Kidney (tissue), 14 donors: Measurements from ENCODE around the gene PSMD14. TPM values are rescaled to one million over a fixed set of nuclear protein-coding genes. Genes with fewer than 3 reads are reported as not detected.

Source experiments
- DNase-seq, 5 donors: peaks; one replicate each; pipeline ENCODE4 v3.0.0-alpha.2; 2013 to 2020
- FAIRE-seq: peaks from 2 replicates; lab custom pipeline; 2012; peaks lifted over from hg19 to GRCh38; lab: Jason Lieb, UNC
- H3K27ac ChIP-seq, 2 donors: one replicate each; pipeline ENCODE4 v1.7.0; 2013; ENCODE audit warnings: low read depth in 2 of 2, low read length in 2 of 2, inconsistent platforms in 1 of 2
- H3K27me3 ChIP-seq: one replicate; pipeline ENCODE4 v1.7.1; 2013; ENCODE audit warnings: low read length, inconsistent platforms; ENCODE audit not compliant: control insufficient read depth, insufficient read depth
- H3K36me3 ChIP-seq, 3 donors: one replicate each; pipeline versions ENCODE4 v1.7.0 to v1.7.1; 2013; ENCODE audit warnings: low read length in 3 of 3, control low read depth in 1 of 3, inconsistent platforms in 1 of 3; ENCODE audit not compliant: insufficient read depth in 3 of 3, control insufficient read depth in 2 of 3
- H3K4me1 ChIP-seq, 3 donors: one replicate each; pipeline versions ENCODE4 v1.7.0 to v1.7.1; 2013; ENCODE audit warnings: low read length in 3 of 3, inconsistent platforms in 1 of 3, low read depth in 1 of 3; ENCODE audit not compliant: control insufficient read depth in 2 of 3, insufficient read depth in 2 of 3
- H3K4me3 ChIP-seq, 3 donors: one replicate each; pipeline versions ENCODE4 v1.7.0 to v1.8.1; 2013; ENCODE audit warnings: low read length in 3 of 3, control low read depth in 1 of 3, inconsistent platforms in 1 of 3
- H3K9ac ChIP-seq, 3 donors: one replicate each; pipeline versions ENCODE4 v1.7.0 to v1.7.1; 2013; ENCODE audit warnings: low read length in 3 of 3, control low read depth in 1 of 3, inconsistent platforms in 1 of 3
- H3K9me3 ChIP-seq, 3 donors: one replicate each; pipeline versions ENCODE4 v1.7.0 to v1.7.1; 2013; ENCODE audit warnings: low read length in 3 of 3, control low read depth in 1 of 3, inconsistent platforms in 1 of 3; ENCODE audit not compliant: control insufficient read depth in 2 of 3, insufficient read depth in 1 of 3
- intact Hi-C: fragments of 100-400 bp; cut with DNase I; formaldehyde crosslinking; loops from one replicate; pipeline ENCODE4 v1.11.1; 2022
- polyA plus RNA-seq: library from polyadenylated mRNA; stranded (reverse); fragments of 350-450 nt; fragmentation: Illumina TruSeq; extraction: RNeasy Lipid Tissue Mini Kit (QIAGEN cat#74804); gene quantifications from one replicate; pipeline ENCODE4 v1.2.3, GENCODE V29; 2014; ENCODE audit warnings: low read depth, low replicate concordance; ENCODE audit not compliant: insufficient read depth
- total RNA-seq: library from RNA; stranded (reverse); fragmentation: NEBNext Ultra II Directional; extraction: Animal tissue kit (Norgen Biotek cat#: 25700); gene quantifications from one replicate; pipeline ENCODE4 v1.2.1, GENCODE V29; 2021
- TF ChIP-seq, protein P1 (sequence below): IDR thresholded peaks from 3 replicates; pipeline ENCODE4 v1.5.1; 2012; ENCODE audit warnings: mild to moderate bottlenecking, moderate library complexity, borderline replicate concordance; ENCODE audit not compliant: insufficient read depth; ENCODE audit errors: extremely low read depth
- donor health status: control.
- donor health status: control.
- donor health status: control.
- donor health status: control.
- donor health status: control.
- donor health status: DM: yes; HTN: yes; CAD: no.
- donor health status: Normal renal cell carcinoma (clear cell type).

PSMD14 gene
- total and polyA plus RNA-seq, 2 donors from 2014 or later, result 41.0 to 55.8 TPM

DNA sequence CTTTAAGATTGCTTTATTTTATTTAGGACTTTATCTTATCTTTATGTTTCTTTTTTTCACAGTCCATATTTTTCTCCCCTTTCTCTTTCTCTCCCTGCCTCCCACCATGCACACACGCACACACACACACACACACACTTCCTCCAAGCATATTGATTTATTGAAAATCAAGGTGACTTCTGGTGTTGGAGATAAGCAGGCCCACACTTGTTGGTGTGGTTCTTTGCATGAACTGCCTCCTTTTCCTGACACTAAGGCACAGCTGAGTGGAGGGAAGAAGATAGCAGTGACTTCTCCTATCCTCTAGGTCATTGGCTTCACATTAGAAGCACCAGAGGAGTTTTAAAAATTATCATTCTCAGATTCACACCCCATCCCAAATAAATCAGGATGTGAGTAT lies 125.9 kb downstream of the PSMD14 start:
- Histone ChIP-seq H3K27ac (no peak overlapping the region), H3K36me3 (no peaks in the 10 kb centered on the region), H3K9me3 (peaks cover 0 to 2% (median 0%) of the 10 kb centered on the region in 3 donors), H3K9ac (no peak overlapping the region), H3K4me3 (no peak overlapping the region), H3K4me1 (no peaks in the 10 kb centered on the region), H3K27me3 (peaks cover 24% of the 10 kb centered on the region)
- FAIRE-seq (no peak), DNase-seq (no peak)
- TF ChIP-seq, protein P1, sequence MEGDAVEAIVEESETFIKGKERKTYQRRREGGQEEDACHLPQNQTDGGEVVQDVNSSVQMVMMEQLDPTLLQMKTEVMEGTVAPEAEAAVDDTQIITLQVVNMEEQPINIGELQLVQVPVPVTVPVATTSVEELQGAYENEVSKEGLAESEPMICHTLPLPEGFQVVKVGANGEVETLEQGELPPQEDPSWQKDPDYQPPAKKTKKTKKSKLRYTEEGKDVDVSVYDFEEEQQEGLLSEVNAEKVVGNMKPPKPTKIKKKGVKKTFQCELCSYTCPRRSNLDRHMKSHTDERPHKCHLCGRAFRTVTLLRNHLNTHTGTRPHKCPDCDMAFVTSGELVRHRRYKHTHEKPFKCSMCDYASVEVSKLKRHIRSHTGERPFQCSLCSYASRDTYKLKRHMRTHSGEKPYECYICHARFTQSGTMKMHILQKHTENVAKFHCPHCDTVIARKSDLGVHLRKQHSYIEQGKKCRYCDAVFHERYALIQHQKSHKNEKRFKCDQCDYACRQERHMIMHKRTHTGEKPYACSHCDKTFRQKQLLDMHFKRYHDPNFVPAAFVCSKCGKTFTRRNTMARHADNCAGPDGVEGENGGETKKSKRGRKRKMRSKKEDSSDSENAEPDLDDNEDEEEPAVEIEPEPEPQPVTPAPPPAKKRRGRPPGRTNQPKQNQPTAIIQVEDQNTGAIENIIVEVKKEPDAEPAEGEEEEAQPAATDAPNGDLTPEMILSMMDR, result no peak
- intact Hi-C loops, result no loop called here

DNA sequence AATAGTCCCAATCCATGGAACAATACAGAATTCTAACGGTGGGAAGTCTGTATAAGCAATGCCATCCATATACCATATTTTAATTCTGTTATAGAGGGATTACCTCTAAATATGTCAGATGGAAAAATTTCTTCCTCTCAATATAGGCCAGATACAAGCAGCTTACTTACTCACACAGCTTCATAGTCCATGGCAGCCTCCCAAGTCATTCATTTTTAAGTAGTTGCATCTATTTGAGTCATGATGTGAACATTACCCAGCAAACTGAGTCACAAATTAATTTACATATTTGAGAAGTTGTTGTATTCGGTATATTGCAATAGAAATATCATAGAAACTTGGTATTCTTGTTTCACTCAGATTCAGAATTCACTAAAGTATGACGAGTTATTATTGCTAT lies 128.2 kb downstream of the PSMD14 start:
- H3K27me3 ChIP-seq, result peaks cover 9% of the 10 kb centered on the region
- no peak for DNase-seq
- TF ChIP-seq, protein P1, result no peak
- intact Hi-C loops, result no loop called here
- no peaks in the 10 kb centered on the region for H3K36me3 ChIP-seq
- no peak overlapping the region for H3K4me3 ChIP-seq
- no peak overlapping the region for H3K9ac ChIP-seq
- H3K9me3 ChIP-seq, result peaks cover 0 to 2% (median 0%) of the 10 kb centered on the region in 3 donors
- FAIRE-seq, result no peak
- H3K27ac ChIP-seq, result no peak overlapping the region
- H3K4me1 ChIP-seq, result no peaks in the 10 kb centered on the region

DNA sequence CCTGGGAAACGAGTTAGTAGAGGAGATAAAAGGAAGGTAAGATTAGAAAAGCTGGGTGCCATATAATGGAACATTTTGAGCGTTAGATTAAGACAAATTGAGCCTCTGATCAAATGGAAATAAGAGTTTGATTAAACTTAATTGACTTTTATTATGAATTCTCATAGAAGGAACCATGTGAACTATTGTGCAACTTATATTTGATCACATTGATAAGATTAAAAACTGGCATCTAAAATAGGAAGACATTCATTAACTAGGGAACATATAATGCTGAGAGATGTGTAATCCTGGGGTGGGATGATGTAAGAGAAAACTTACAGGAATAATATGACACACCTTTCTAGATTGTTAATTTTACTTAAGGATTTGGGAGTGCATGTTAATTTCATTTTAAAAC lies 130.4 kb downstream of the PSMD14 start:
- Histone ChIP-seq H3K9ac (no peak overlapping the region), H3K4me3 (no peak overlapping the region), H3K36me3 (no peaks in the 10 kb centered on the region), H3K27me3 (no peaks in the 10 kb centered on the region), H3K27ac (no peak overlapping the region), H3K4me1 (no peaks in the 10 kb centered on the region), H3K9me3 (peaks cover 0 to 2% (median 0%) of the 10 kb centered on the region in 3 donors)
- TF ChIP-seq, protein P1, result no peak
- no peak for FAIRE-seq
- no peak for DNase-seq
- intact Hi-C loops, result no loop called here

DNA sequence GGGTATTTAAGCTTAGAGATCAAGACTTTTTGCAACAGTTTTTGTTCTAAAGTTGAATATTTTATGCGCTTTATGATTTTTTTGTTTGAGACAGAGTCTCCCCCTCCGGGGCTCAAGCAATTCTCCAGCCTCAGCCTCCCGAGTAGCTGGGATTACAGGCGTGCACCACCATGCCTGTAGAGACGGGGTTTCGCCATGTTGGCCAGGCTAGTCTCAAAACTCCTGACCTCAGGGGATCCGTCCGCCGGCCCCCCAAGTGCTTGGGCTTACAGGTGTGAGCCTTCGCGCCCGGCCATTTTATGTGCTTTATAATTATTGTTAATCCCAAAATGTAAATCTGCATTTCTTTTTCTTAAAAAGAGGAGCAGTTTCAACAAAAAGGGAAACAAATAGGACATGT lies 136.9 kb downstream of the PSMD14 start:
- no peaks in the 10 kb centered on the region for H3K4me1 ChIP-seq
- H3K27ac ChIP-seq, result no peak overlapping the region
- H3K4me3 ChIP-seq, result no peak overlapping the region
- TF ChIP-seq, protein P1, result no peak
- DNase-seq, result peak in 1 of 5 donors; percentile 39
- intact Hi-C loops, result no loop called here
- no peak overlapping the region for H3K9ac ChIP-seq
- H3K27me3 ChIP-seq, result no peaks in the 10 kb centered on the region
- H3K9me3 ChIP-seq, result no peaks in the 10 kb centered on the region
- no peak for FAIRE-seq
- no peaks in the 10 kb centered on the region for H3K36me3 ChIP-seq
